HAP-1 (cell line): ENCODE data around the gene KRT32.

ENCODE experiments used
- DNase-seq, 2 experiments: peaks; one replicate each; pipeline ENCODE4 v3.0.0-alpha.2; 2016 to 2020; ENCODE audit warnings: low spot score in 2 of 2
- H3K27me3 ChIP-seq: fragments of 250-450 bp; sonication (Bioruptor Pico); 2 replicates; pipeline ENCODE4 v1.5.1; 2020; ENCODE audit warnings: low read depth, mild to moderate bottlenecking, moderate library complexity
- H3K36me3 ChIP-seq: fragments of 250-450 bp; sonication (Bioruptor Pico); replicated peaks from 2 replicates; pipeline ENCODE4 v1.5.1; 2020; ENCODE audit warnings: mild to moderate bottlenecking
- H3K4me1 ChIP-seq: fragments of 250-450 bp; sonication (Bioruptor Pico); 2 replicates; pipeline ENCODE4 v1.5.1; 2020; ENCODE audit warnings: mild to moderate bottlenecking
- H3K4me3 ChIP-seq: fragments of 250-450 bp; sonication (Bioruptor Pico); 2 replicates; pipeline ENCODE4 v1.5.1; 2020; ENCODE audit warnings: mild to moderate bottlenecking, moderate library complexity
- H3K9me3 ChIP-seq: fragments of 250-450 bp; sonication (Bioruptor Pico); 2 replicates; pipeline ENCODE4 v1.5.1; 2020; ENCODE audit warnings: mild to moderate bottlenecking, moderate library complexity
- in situ Hi-C: fragments of 300-500 bp; cut with MboI; formaldehyde crosslinking; loops from 3 replicates; pipeline ENCODE4 v1.14.3; 2020; ENCODE audit warnings: low sequenced_read_pairs, inconsistent platforms, mixed read lengths

KRT32 gene

GRCh38 chr17:41486809-41487530 lies 19.8 kb upstream of the KRT32 start:
- peak; percentile 3 to 76 for DNase-seq
- H3K36me3 ChIP-seq, result no peaks in the 10 kb centered on the region
- H3K4me3 ChIP-seq, result no peak overlapping the region
- no peaks in the 10 kb centered on the region for H3K4me1 ChIP-seq
- H3K27me3 ChIP-seq, result peaks cover 18% of the 10 kb centered on the region
- no peaks in the 10 kb centered on the region for H3K9me3 ChIP-seq
- in situ Hi-C loops, result no loop called here

- DNase-seq, result no peak
- H3K27me3 ChIP-seq, result peaks cover 16% of the 10 kb centered on the region
- H3K4me1 ChIP-seq, result no peaks in the 10 kb centered on the region
- H3K36me3 ChIP-seq, result no peaks in the 10 kb centered on the region
- no peak overlapping the region for H3K4me3 ChIP-seq
- no peaks in the 10 kb centered on the region for H3K9me3 ChIP-seq
- in situ Hi-C loops, result no loop called here
Measured at GRCh38 chr17:41486316-41486715, 19.1 kb upstream of the KRT32 start.

- Histone ChIP-seq H3K27me3 (peaks cover 7% of the 10 kb centered on the region; the same call in 1 of the 2 replicates), H3K9me3 (no peaks in the 10 kb centered on the region), H3K4me1 (no peaks in the 10 kb centered on the region), H3K36me3 (no peaks in the 10 kb centered on the region), H3K4me3 (no peak overlapping the region)
- in situ Hi-C loops, result no loop called here
- no peak for DNase-seq
Measured at GRCh38 chr17:41484920-41485904, 18.0 kb upstream of the KRT32 start.

GRCh38 chr17:41483991-41484826 lies 17.0 kb upstream of the KRT32 start:
- no peaks in the 10 kb centered on the region for H3K36me3 ChIP-seq
- DNase-seq, result no peak
- in situ Hi-C loops, result no loop called here
- no peaks in the 10 kb centered on the region for H3K4me1 ChIP-seq
- 0 out of 2 replicates have a peak, but pooled peaks cover 5% of the 10 kb centered on the region for H3K27me3 ChIP-seq
- H3K9me3 ChIP-seq, result no peaks in the 10 kb centered on the region
- H3K4me3 ChIP-seq, result no peak overlapping the region

- no peaks in the 10 kb centered on the region for H3K9me3 ChIP-seq
- no peaks in the 10 kb centered on the region for H3K36me3 ChIP-seq
- in situ Hi-C loops, result no loop called here
- H3K27me3 ChIP-seq, result 0 out of 2 replicates have a peak, but pooled peaks cover 2% of the 10 kb centered on the region
- H3K4me3 ChIP-seq, result no peak overlapping the region
- no peak for DNase-seq
- H3K4me1 ChIP-seq, result no peaks in the 10 kb centered on the region
Measured at GRCh38 chr17:41483531-41483930, 16.3 kb upstream of the KRT32 start.

GRCh38 chr17:41481036-41481435 lies 13.8 kb upstream of the KRT32 start, which contains the start of gene KRT35:
TSS of gene KRT35 (minus strand) at chr17:41481151. CDS start at chr17:41481097, 54 bp downstream.
- Histone ChIP-seq H3K4me3 (no peak within 1 kb of the TSS), H3K9me3 (no peaks in the 10 kb centered on the region), H3K36me3 (no peaks in the 10 kb centered on the region), H3K4me1 (no peaks in the 10 kb centered on the region), H3K27me3 (0 out of 2 replicates have a peak, but pooled peaks cover 2% of the 10 kb centered on the region)
- DNase-seq, result no peak
- in situ Hi-C loops, result no loop called here

- no peaks in the 10 kb centered on the region for H3K4me1 ChIP-seq
- no peak overlapping the region for H3K4me3 ChIP-seq
- 0 out of 2 replicates have a peak, but pooled peaks cover 2% of the 10 kb centered on the region for H3K27me3 ChIP-seq
- H3K9me3 ChIP-seq, result no peaks in the 10 kb centered on the region
- in situ Hi-C loops, result no loop called here
- no peaks in the 10 kb centered on the region for H3K36me3 ChIP-seq
- no peak for DNase-seq
Measured at GRCh38 chr17:41480581-41480980, 13.4 kb upstream of the KRT32 start.

- Histone ChIP-seq H3K27me3 (0 out of 2 replicates have a peak, but pooled peaks cover 2% of the 10 kb centered on the region), H3K4me1 (no peaks in the 10 kb centered on the region), H3K36me3 (no peaks in the 10 kb centered on the region), H3K4me3 (no peak overlapping the region), H3K9me3 (no peaks in the 10 kb centered on the region)
- DNase-seq, result no peak
- in situ Hi-C loops, result no loop called here
Measured at GRCh38 chr17:41480136-41480535, 12.9 kb upstream of the KRT32 start.

GRCh38 chr17:41478237-41478636 lies 11.1 kb upstream of the KRT32 start:
- Histone ChIP-seq H3K36me3 (no peaks in the 10 kb centered on the region), H3K27me3 (peaks cover 8% of the 10 kb centered on the region), H3K4me1 (no peaks in the 10 kb centered on the region), H3K4me3 (no peak overlapping the region), H3K9me3 (no peaks in the 10 kb centered on the region)
- no peak for DNase-seq
- in situ Hi-C loops, result no loop called here

- H3K36me3 ChIP-seq, result no peaks in the 10 kb centered on the region
- peaks cover 8% of the 10 kb centered on the region for H3K27me3 ChIP-seq
- DNase-seq, result no peak
- no peaks in the 10 kb centered on the region for H3K4me1 ChIP-seq
- in situ Hi-C loops, result no loop called here
- no peak overlapping the region for H3K4me3 ChIP-seq
- no peaks in the 10 kb centered on the region for H3K9me3 ChIP-seq
Measured at GRCh38 chr17:41476866-41477815, 10.0 kb upstream of the KRT32 start.

- Histone ChIP-seq H3K9me3 (0 out of 2 replicates have a peak, but pooled peaks cover 2% of the 10 kb centered on the region), H3K27me3 (peaks cover 8% of the 10 kb centered on the region), H3K36me3 (no peaks in the 10 kb centered on the region), H3K4me1 (no peaks in the 10 kb centered on the region), H3K4me3 (no peak overlapping the region)
- in situ Hi-C loops, result no loop called here
- no peak for DNase-seq
Measured at GRCh38 chr17:41475421-41475820, 8.2 kb upstream of the KRT32 start.

GRCh38 chr17:41474863-41475262 lies 7.7 kb upstream of the KRT32 start:
- Histone ChIP-seq H3K4me1 (no peaks in the 10 kb centered on the region), H3K36me3 (no peaks in the 10 kb centered on the region), H3K9me3 (0 out of 2 replicates have a peak, but pooled peaks cover 2% of the 10 kb centered on the region), H3K27me3 (peaks cover 8% of the 10 kb centered on the region), H3K4me3 (no peak overlapping the region)
- in situ Hi-C loops, result no loop called here
- no peak for DNase-seq
